H1 (cell line): Measurements from ENCODE around the gene CACNA2D3. TPM values are rescaled to one million over a fixed set of nuclear protein-coding genes. Genes with fewer than 3 reads are reported as not detected.

Experiments used
- CTCF ChIA-PET: fragments of 300-600 bp; sonication (Branson Sonifier 250); formaldehyde crosslinking; loops from one replicate; lab custom pipeline; 2021; ENCODE audit not compliant: partially characterized antibody; lab: Charles Lee
- POLR2A ChIA-PET: fragments of 300-600 bp; sonication (Branson Sonifier 250); formaldehyde crosslinking; loops from one replicate; lab custom pipeline; 2021; ENCODE audit warnings: inconsistent platforms; ENCODE audit not compliant: partially characterized antibody; lab: Charles Lee
- DNase-seq, 2 experiments: peaks; one replicate each; pipeline versions ENCODE4 v3.0.0 to v3.0.0-alpha.2; 2010 to 2022; ENCODE audit warnings: low spot score in 2 of 2, low read depth in 1 of 2, mixed read lengths in 1 of 2
- FAIRE-seq: peaks from 2 replicates; lab custom pipeline; 2011; peaks lifted over from hg19 to GRCh38; lab: Jason Lieb, UNC
- H2AFZ ChIP-seq: 2 replicates; pipeline ENCODE4 v1.8.1; 2012; ENCODE audit warnings: low read length, inconsistent platforms
- H2AK5ac ChIP-seq: 2 replicates; pipeline ENCODE4 v1.6.1; 2013; ENCODE audit warnings: low read depth, low read length
- H2BK120ac ChIP-seq: replicated peaks from 2 replicates; pipeline ENCODE3; 2013; ENCODE audit warnings: low read depth, low read length, inconsistent platforms
- H2BK12ac ChIP-seq: 2 replicates; pipeline ENCODE4 v1.6.1; 2013; ENCODE audit warnings: low read depth, low read length
- H2BK15ac ChIP-seq: 2 replicates; pipeline ENCODE4 v1.6.1; 2013; ENCODE audit warnings: low read length
- H2BK20ac ChIP-seq: 2 replicates; pipeline ENCODE4 v1.6.1; 2013; ENCODE audit warnings: low read length
- H2BK5ac ChIP-seq: 2 replicates; pipeline ENCODE4 v1.6.1; 2013; ENCODE audit warnings: low read depth, low read length
- H3K14ac ChIP-seq: 2 replicates; pipeline ENCODE4 v1.6.1; 2013; ENCODE audit warnings: inconsistent platforms; ENCODE audit not compliant: insufficient read length
- H3K18ac ChIP-seq: 2 replicates; pipeline ENCODE4 v1.6.1; 2013; ENCODE audit warnings: low read length; ENCODE audit errors: extremely low read depth
- H3K23ac ChIP-seq: 2 replicates; pipeline ENCODE4 v1.6.1; 2013; ENCODE audit warnings: inconsistent platforms; ENCODE audit not compliant: insufficient read length
- H3K23me2 ChIP-seq: 2 replicates; pipeline ENCODE4 v1.6.1; 2013; ENCODE audit warnings: low read depth, low read length
- H3K27ac ChIP-seq: 2 replicates; pipeline ENCODE4 v1.6.1; 2011; ENCODE audit warnings: low read depth, low read length, inconsistent platforms
- H3K27me3 ChIP-seq, 4 experiments: replicated peaks in 1 of 4; 1 replicate in 1 of 4; 2 replicates in 3 of 4; pipeline versions ENCODE4 v1.6.1 to v1.8.1; 2011 to 2013; ENCODE audit warnings: low read length in 3 of 4, mild to moderate bottlenecking in 3 of 4, inconsistent platforms in 2 of 4, mixed read lengths in 2 of 4, moderate library complexity in 1 of 4; ENCODE audit not compliant: control insufficient read depth in 3 of 4, insufficient read depth in 3 of 4; ENCODE audit errors: extremely low read depth in 1 of 4
- H3K36me3 ChIP-seq, 4 experiments: 2 replicates each; pipeline versions ENCODE4 v1.6.1 to v1.8.1; 2011 to 2013; ENCODE audit warnings: mild to moderate bottlenecking in 4 of 4, low read length in 3 of 4, moderate library complexity in 2 of 4, control low read depth in 1 of 4, inconsistent platforms in 1 of 4; ENCODE audit not compliant: insufficient read depth in 4 of 4, control insufficient read depth in 2 of 4
- H3K4ac ChIP-seq: replicated peaks from 2 replicates; pipeline ENCODE3; 2013; ENCODE audit warnings: low read length, low read depth, mixed read lengths, inconsistent platforms; ENCODE audit not compliant: insufficient read length
- H3K4me1 ChIP-seq, 4 experiments: replicated peaks in 1 of 4; 1 replicate in 1 of 4; 2 replicates in 3 of 4; pipeline versions ENCODE4 v1.6.1 to v1.8.1; 2011 to 2013; ENCODE audit warnings: low read length in 3 of 4, inconsistent platforms in 2 of 4, mixed read lengths in 1 of 4; ENCODE audit not compliant: insufficient read depth in 4 of 4, control insufficient read depth in 3 of 4
- H3K4me2 ChIP-seq, 2 experiments: 2 replicates each; pipeline versions ENCODE4 v1.6.1 to v1.8.1; 2011 to 2013; ENCODE audit warnings: low read depth in 2 of 2, low read length in 2 of 2, control low read depth in 1 of 2, inconsistent platforms in 1 of 2, mild to moderate bottlenecking in 1 of 2; ENCODE audit not compliant: insufficient read depth in 1 of 2
- H3K4me3 ChIP-seq, 4 experiments: fragments of 200-600, 300-600 bp in 1 of 4; sonication (generic), shearing (Covaris generic), sonication (Bioruptor Twin) in 1 of 4; 2 replicates each; pipeline versions ENCODE4 v1.5.1 to v1.8.1; 2011 to 2016; ENCODE audit warnings: low read length in 4 of 4, low read depth in 3 of 4, control low read depth in 2 of 4, inconsistent platforms in 2 of 4, mild to moderate bottlenecking in 2 of 4, mixed read lengths in 1 of 4, moderate library complexity in 1 of 4; ENCODE audit not compliant: insufficient read depth in 2 of 4; ENCODE audit errors: extremely low read depth in 1 of 4
- H3K56ac ChIP-seq: replicated peaks from 2 replicates; pipeline ENCODE3; 2013; ENCODE audit warnings: low read depth, mild to moderate bottlenecking, mixed read lengths, low read length, inconsistent platforms; ENCODE audit not compliant: insufficient read length
- H3K79me1 ChIP-seq: 2 replicates; pipeline ENCODE4 v1.6.1; 2013; ENCODE audit warnings: low read depth, low read length, control low read depth
- H3K79me2 ChIP-seq, 2 experiments: 2 replicates each; pipeline versions ENCODE4 v1.6.1 to v1.8.1; 2012 to 2013; ENCODE audit warnings: low read length in 2 of 2, mild to moderate bottlenecking in 2 of 2, inconsistent platforms in 1 of 2; ENCODE audit not compliant: insufficient read depth in 2 of 2, control insufficient read depth in 1 of 2
- H3K9ac ChIP-seq, 4 experiments: replicated peaks in 1 of 4; 1 replicate in 1 of 4; 2 replicates in 3 of 4; pipeline versions ENCODE4 v1.6.1 to v1.8.1; 2011 to 2013; ENCODE audit warnings: low read depth in 3 of 4, low read length in 3 of 4, control low read depth in 2 of 4, mild to moderate bottlenecking in 2 of 4, moderate library complexity in 2 of 4, inconsistent platforms in 1 of 4; ENCODE audit errors: extremely low read depth in 1 of 4
- H3K9me3 ChIP-seq, 2 experiments: 2 replicates each; pipeline versions ENCODE4 v1.6.1 to v1.8.1; 2012 to 2013; ENCODE audit warnings: mild to moderate bottlenecking in 2 of 2, moderate library complexity in 2 of 2, control low read depth in 1 of 2, inconsistent platforms in 1 of 2, low read depth in 1 of 2, low read length in 1 of 2, mixed read lengths in 1 of 2; ENCODE audit not compliant: insufficient read depth in 2 of 2
- H4K20me1 ChIP-seq, 2 experiments: replicated peaks in 1 of 2; 2 replicates each; pipeline versions ENCODE3 to v1.8.1; 2011 to 2013; ENCODE audit warnings: inconsistent platforms in 2 of 2, low read length in 2 of 2, mild to moderate bottlenecking in 1 of 2; ENCODE audit not compliant: insufficient read depth in 2 of 2, control insufficient read depth in 1 of 2
- H4K5ac ChIP-seq: 2 replicates; pipeline ENCODE4 v1.6.1; 2013; ENCODE audit warnings: low read length, low read depth, mixed read lengths, inconsistent platforms; ENCODE audit not compliant: insufficient read length
- H4K8ac ChIP-seq: 2 replicates; pipeline ENCODE4 v1.8.0; 2013; ENCODE audit warnings: mild to moderate bottlenecking, moderate library complexity, low read length, inconsistent platforms; ENCODE audit not compliant: insufficient read depth; ENCODE audit errors: extremely low read depth
- H4K91ac ChIP-seq: replicated peaks from 2 replicates; pipeline ENCODE3; 2013; ENCODE audit warnings: low read length, mixed read lengths, inconsistent platforms; ENCODE audit not compliant: insufficient read length
- CHD2 ChIP-seq: IDR thresholded peaks from 2 replicates; pipeline ENCODE4 v1.6.1; 2012; ENCODE audit warnings: low read length, improper control_type of control experiment
- RAD21 ChIP-seq, 2 experiments: IDR thresholded peaks in 1 of 2; conservative IDR thresholded peaks in 1 of 2; 2 replicates each; pipeline ENCODE4 v1.6.1; 2011; ENCODE audit warnings: low read depth in 2 of 2, low read length in 2 of 2, improper control_type of control experiment in 1 of 2, inconsistent platforms in 1 of 2, mild to moderate bottlenecking in 1 of 2, moderate library complexity in 1 of 2
- RFX5 ChIP-seq: IDR thresholded peaks from 2 replicates; pipeline ENCODE4 v1.6.1; 2011; ENCODE audit warnings: low read depth, low read length, improper control_type of control experiment, borderline replicate concordance
- YY1 ChIP-seq: IDR thresholded peaks from 2 replicates; pipeline ENCODE4 v1.6.1; 2011; ENCODE audit warnings: low read depth, mild to moderate bottlenecking, low read length
- WGBS, 2 experiments: shearing (Covaris generic) in 1 of 2; methylation state at CpG; one replicate each; pipeline versions ENCODE4 v1.1.6 to v1.1.7; 2013 to 2015; ENCODE audit warnings: low lambda C conversion rate in 2 of 2, mixed read lengths in 2 of 2, inconsistent platforms in 1 of 2, low coverage in 1 of 2, missing lambda C conversion rate in 1 of 2; ENCODE audit not compliant: insufficient replicate concordance in 2 of 2, insufficient coverage in 1 of 2, insufficient read length in 1 of 2; ENCODE audit errors: extremely low coverage in 1 of 2, missing lambda C conversion rate in 1 of 2; 5-methylcytosine and 5-hydroxymethylcytosine counted together
- polyA plus RNA-seq, 7 experiments: library from polyadenylated mRNA; depleted of rRNA in 3 of 7; stranded (reverse) in 5 of 7; unstranded in 2 of 7; fragments of >200 nt in 5 of 7; fragments of 200-250 nt in 2 of 7; gene quantifications; 1 replicate in 5 of 7; 2 replicates in 1 of 7; 4 replicates in 1 of 7; pipeline versions ENCODE4 v1.2.1 to v1.2.3, GENCODE V29; 2011 to 2013; ENCODE audit warnings: missing spikeins in 2 of 7, mixed read lengths in 2 of 7
- total RNA-seq: library from RNA; stranded (reverse); fragmentation: NEBNext Ultra II Directional; extraction: Animal tissue kit (Norgen Biotek cat#: 25700); gene quantifications from 2 replicates; pipeline ENCODE4 v1.2.1, GENCODE V29; 2021

The CACNA2D3 gene
- total and polyA plus RNA-seq, 2 of the 8 experiments (the other 6 are each of a cell fraction or from before 2014, with no cell fraction given) = 1.5 to 1.8 TPM

GRCh38 chr3:54530944-54531343, 408.6 kb downstream of the CACNA2D3 start:
- H2BK120ac ChIP-seq = no peak overlapping the region
- H3K27me3 ChIP-seq = no peaks in the 10 kb centered on the region
- H3K56ac ChIP-seq = no peak overlapping the region
- ChIA-PET POLR2A (interaction anchor here (0.8 kb wide), 1 partner anchor 17 kb away, joined by 3 read pairs; no protein-coding TSS in a partner anchor), CTCF (interaction anchor here (1.1 to 2.5 kb wide), 5 partner anchors 7 to 300 kb away, joined by 3 to 15 read pairs (median 5); no protein-coding TSS in a partner anchor)
- WGBS, 2 experiments = 76% methylated on average over 5 of the region's 5 CpGs; no CpG with 5 or more reads in 1 of the 2 experiments
- no peak overlapping the region for H2BK5ac ChIP-seq
- H3K23ac ChIP-seq = no peak overlapping the region
- no peak overlapping the region for H4K91ac ChIP-seq
- H3K79me2 ChIP-seq = no peaks in the 10 kb centered on the region
- H2BK12ac ChIP-seq = no peak overlapping the region
- no peaks in the 10 kb centered on the region for H3K9me3 ChIP-seq
- no peak overlapping the region for H3K4ac ChIP-seq
- no peak for FAIRE-seq
- H4K8ac ChIP-seq = no peak overlapping the region
- H3K4me2 ChIP-seq = no peak overlapping the region
- no peak overlapping the region for H2BK20ac ChIP-seq
- H2AFZ ChIP-seq = no peak overlapping the region
- H3K79me1 ChIP-seq = no peaks in the 10 kb centered on the region
- peaks cover 0 to 4% (median 0%) of the 10 kb centered on the region in 4 experiments; a peak in 1 of 7 replicates for H3K4me1 ChIP-seq
- H3K23me2 ChIP-seq = peaks cover 2% of the 10 kb centered on the region; the same call in 1 of the 2 replicates
- no peak overlapping the region for H3K4me3 ChIP-seq
- no peak overlapping the region for H3K9ac ChIP-seq
- H3K27ac ChIP-seq = no peak overlapping the region
- no peak for DNase-seq
- H2AK5ac ChIP-seq = no peak overlapping the region
- H4K20me1 ChIP-seq = no peaks in the 10 kb centered on the region
- H3K36me3 ChIP-seq = no peaks in the 10 kb centered on the region
- H3K18ac ChIP-seq = no peak overlapping the region
- H3K14ac ChIP-seq = no peak overlapping the region
- no peak overlapping the region for H4K5ac ChIP-seq
- no peak overlapping the region for H2BK15ac ChIP-seq
- TF ChIP-seq RAD21 (IDR thresholded peaks at IDR 0.05 in 1 of 2, conservative IDR thresholded peaks at IDR 0.05 in 1 of 2; ENCODE audit: low read depth in 2 of 2, low read length in 2 of 2) (no peak), YY1 (no peak), CHD2 (no peak), RFX5 (no peak)
